ENCODE measurements around the gene STARD10. TPM values are rescaled to one million over a fixed set of nuclear protein-coding genes. Genes with fewer than 3 reads are reported as not detected.

The STARD10 gene
- total and polyA plus RNA-seq, 8 donors: 83.8 to 146 (median 114) TPM

- Histone ChIP-seq H3K4me1 (peaks cover 0 to 8% of the 10 kb centered on the region in 2 donors), H3K4me3 (no peak overlapping the region), H3K27me3 (no peaks in the 10 kb centered on the region), H3K9me3 (no peaks in the 10 kb centered on the region), H3K27ac (no peak overlapping the region), H3K36me3 (no peaks in the 10 kb centered on the region)
- TF ChIP-seq CTCF (IDR thresholded peaks at IDR 0.05): no peak
- ATAC-seq (no peak), DNase-seq (no peak)
- intact Hi-C loops (cut with DNase I): no loop called here
Observed at GRCh38 chr11:72770799-72771198, 23.0 kb downstream of the STARD10 start.

GRCh38 chr11:72769680-72770079, 24.2 kb downstream of the STARD10 start:
- ATAC-seq: no peak
- H3K4me1 ChIP-seq: peaks cover 0 to 5% of the 10 kb centered on the region in 2 donors
- H3K36me3 ChIP-seq: no peaks in the 10 kb centered on the region
- intact Hi-C loops (cut with DNase I): no loop called here
- H3K9me3 ChIP-seq: no peaks in the 10 kb centered on the region
- no peak for DNase-seq
- no peak overlapping the region for H3K4me3 ChIP-seq
- no peak for TF ChIP-seq CTCF (IDR thresholded peaks at IDR 0.05)
- H3K27ac ChIP-seq: no peak overlapping the region
- H3K27me3 ChIP-seq: no peaks in the 10 kb centered on the region

GRCh38 chr11:72768581-72768980, 25.3 kb downstream of the STARD10 start:
- intact Hi-C loops (cut with DNase I): no loop called here
- DNase-seq (no peak), ATAC-seq (no peak)
- Histone ChIP-seq H3K4me1 (peaks cover 0 to 10% of the 10 kb centered on the region in 2 donors), H3K27ac (no peak overlapping the region), H3K4me3 (no peak overlapping the region), H3K27me3 (no peaks in the 10 kb centered on the region), H3K9me3 (no peaks in the 10 kb centered on the region), H3K36me3 (no peaks in the 10 kb centered on the region)
- no peak for TF ChIP-seq CTCF (IDR thresholded peaks at IDR 0.05)

- no peaks in the 10 kb centered on the region for H3K36me3 ChIP-seq
- no peak overlapping the region for H3K27ac ChIP-seq
Observed at GRCh38 chr11:72767203-72768062, 26.4 kb downstream of the STARD10 start.

More at GRCh38 chr11:72767203-72768062, 26.4 kb downstream of the STARD10 start:
- intact Hi-C loops (cut with DNase I): no loop called here
- TF ChIP-seq CTCF (IDR thresholded peaks at IDR 0.05): no peak
- H3K4me1 ChIP-seq: peaks cover 0 to 15% of the 10 kb centered on the region in 2 donors
- ATAC-seq (no peak), DNase-seq (no peak)
- H3K9me3 ChIP-seq: no peaks in the 10 kb centered on the region
- no peak overlapping the region for H3K4me3 ChIP-seq
- H3K27me3 ChIP-seq: no peaks in the 10 kb centered on the region

All from left lung (tissue), 10 donors.